GM06990 (cell line): Measurements from ENCODE around the gene APPBP2.

ENCODE experiments used
- DNase-seq: peaks from one replicate; pipeline ENCODE4 v3.0.0-alpha.2; 2011; ENCODE audit not compliant: insufficient read length; ENCODE audit errors: extremely low read depth
- H3K27me3 ChIP-seq: replicated peaks from 2 replicates; pipeline ENCODE4 v1.6.0; 2011; ENCODE audit warnings: low read length; ENCODE audit not compliant: control insufficient read depth, insufficient read depth
- H3K36me3 ChIP-seq: 2 replicates; pipeline ENCODE4 v1.5.1; 2011; ENCODE audit warnings: low read length; ENCODE audit not compliant: control insufficient read depth, insufficient read depth
- H3K4me3 ChIP-seq: replicated peaks from 2 replicates; pipeline ENCODE4 v1.5.1; 2011; ENCODE audit warnings: low read depth, mild to moderate bottlenecking, control low read depth, low read length
- TF ChIP-seq, protein P1 (sequence below): IDR thresholded peaks from 2 replicates; pipeline ENCODE4 v1.5.1; 2011; ENCODE audit warnings: low read length, control low read depth, mild to moderate bottlenecking, inconsistent platforms; ENCODE audit not compliant: insufficient read depth, poor library complexity, severe bottlenecking

Gene APPBP2

DNA sequence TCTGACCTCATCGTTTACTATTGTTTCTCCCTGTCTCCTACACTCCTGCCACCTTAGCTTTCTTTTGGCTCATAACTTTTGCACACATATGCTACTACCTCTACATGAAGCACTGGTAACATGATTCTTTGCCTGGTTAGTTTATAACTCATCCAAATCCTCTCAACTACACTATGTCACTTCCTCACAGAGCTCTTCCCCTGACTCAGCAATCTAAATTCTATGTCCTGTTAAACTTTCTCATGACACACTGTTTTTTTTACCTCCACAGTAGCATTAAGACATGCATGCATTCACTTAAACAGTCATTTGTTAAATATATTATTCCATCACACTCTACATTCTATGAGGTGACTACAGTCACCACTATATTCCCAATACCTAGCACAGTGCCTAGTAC, 19.7 kb downstream of the APPBP2 start:
- TF ChIP-seq, protein P1, sequence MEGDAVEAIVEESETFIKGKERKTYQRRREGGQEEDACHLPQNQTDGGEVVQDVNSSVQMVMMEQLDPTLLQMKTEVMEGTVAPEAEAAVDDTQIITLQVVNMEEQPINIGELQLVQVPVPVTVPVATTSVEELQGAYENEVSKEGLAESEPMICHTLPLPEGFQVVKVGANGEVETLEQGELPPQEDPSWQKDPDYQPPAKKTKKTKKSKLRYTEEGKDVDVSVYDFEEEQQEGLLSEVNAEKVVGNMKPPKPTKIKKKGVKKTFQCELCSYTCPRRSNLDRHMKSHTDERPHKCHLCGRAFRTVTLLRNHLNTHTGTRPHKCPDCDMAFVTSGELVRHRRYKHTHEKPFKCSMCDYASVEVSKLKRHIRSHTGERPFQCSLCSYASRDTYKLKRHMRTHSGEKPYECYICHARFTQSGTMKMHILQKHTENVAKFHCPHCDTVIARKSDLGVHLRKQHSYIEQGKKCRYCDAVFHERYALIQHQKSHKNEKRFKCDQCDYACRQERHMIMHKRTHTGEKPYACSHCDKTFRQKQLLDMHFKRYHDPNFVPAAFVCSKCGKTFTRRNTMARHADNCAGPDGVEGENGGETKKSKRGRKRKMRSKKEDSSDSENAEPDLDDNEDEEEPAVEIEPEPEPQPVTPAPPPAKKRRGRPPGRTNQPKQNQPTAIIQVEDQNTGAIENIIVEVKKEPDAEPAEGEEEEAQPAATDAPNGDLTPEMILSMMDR, result no peak
- no peak for DNase-seq
- H3K4me3 ChIP-seq, result no peak overlapping the region
- H3K27me3 ChIP-seq, result no peaks in the 10 kb centered on the region
- no peaks in the 10 kb centered on the region for H3K36me3 ChIP-seq

DNA sequence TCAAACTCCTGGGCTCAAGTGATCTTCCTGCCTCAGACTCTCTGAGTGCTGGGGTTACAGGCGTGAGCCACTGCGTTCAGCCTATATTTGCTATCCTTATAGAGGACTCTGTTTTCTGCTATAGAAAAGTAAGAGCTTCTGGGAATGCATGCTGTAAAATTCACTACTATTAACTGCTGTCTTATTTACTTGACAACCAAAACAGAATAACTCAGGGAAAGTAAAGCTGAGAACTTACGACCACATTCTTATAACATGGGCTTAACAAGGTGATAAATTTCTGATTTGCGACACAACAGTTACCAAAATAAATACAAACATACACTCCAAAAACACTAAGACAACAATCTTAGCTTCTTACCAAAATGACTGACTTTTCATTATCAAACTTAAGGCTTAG, 23.9 kb downstream of the APPBP2 start:
- no peak overlapping the region for H3K4me3 ChIP-seq
- TF ChIP-seq, protein P1, result no peak
- no peaks in the 10 kb centered on the region for H3K27me3 ChIP-seq
- peaks cover 2% of the 10 kb centered on the region for H3K36me3 ChIP-seq
- no peak for DNase-seq

DNA sequence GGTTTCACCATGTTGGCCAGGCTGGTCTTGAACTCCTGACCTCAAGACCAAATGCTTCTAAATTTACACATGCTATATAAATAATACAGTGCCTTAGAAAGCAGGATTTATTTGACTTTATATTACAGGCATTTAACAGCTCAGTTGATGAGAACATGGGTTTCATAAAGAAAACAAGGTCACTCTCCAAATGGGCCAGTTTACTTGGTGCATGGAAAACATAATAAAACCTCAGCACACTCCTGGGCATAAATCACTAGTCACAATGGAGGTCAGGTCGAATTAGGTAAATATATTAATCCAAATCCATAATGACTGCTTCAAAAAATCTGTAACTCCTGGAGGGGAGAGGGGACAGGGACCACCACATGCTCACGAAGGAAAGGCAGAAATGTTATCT, 24.5 kb downstream of the APPBP2 start:
- DNase-seq, result no peak
- peaks cover 2% of the 10 kb centered on the region for H3K36me3 ChIP-seq
- no peaks in the 10 kb centered on the region for H3K27me3 ChIP-seq
- H3K4me3 ChIP-seq, result no peak overlapping the region
- TF ChIP-seq, protein P1, result no peak

DNA sequence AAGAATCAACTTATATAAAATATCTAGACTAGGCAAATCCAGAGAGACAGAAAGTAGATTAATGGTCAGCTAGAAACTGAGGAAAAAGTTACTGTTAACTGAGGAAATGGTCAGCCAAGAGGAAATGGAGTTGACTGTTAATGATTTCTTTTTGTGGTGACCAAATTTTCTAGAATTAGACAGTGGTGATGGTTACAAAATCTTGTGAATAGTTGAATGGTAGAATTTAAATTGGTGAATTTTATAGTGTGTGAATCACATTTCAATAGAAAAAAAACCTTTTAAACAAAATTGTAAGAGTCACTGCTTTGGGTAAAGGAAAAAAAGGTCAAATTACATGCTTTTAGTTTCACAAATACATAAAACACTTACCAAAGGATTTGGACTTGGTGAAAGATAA, 30.0 kb downstream of the APPBP2 start:
- Histone ChIP-seq H3K36me3 (peaks cover 9% of the 10 kb centered on the region), H3K4me3 (no peak overlapping the region), H3K27me3 (no peaks in the 10 kb centered on the region)
- no peak for DNase-seq
- TF ChIP-seq, protein P1, result no peak

DNA sequence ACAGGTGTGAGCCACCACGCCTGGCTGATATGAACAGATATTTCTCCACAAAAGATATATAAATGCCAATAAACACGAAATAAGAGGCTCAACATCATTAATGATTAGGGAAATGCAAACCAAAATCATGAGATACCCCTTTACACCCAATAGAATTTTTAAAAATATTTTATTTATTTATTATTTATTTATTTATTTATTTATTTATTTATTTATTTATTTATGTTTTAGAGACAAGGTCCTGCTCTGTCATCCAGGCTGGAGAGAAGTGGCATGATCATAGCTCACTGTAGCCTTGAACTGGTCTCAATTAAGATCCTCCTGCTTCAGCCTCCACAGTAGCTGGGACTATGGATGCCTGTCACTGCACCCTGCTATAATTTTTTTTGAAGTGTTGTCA, 30.8 kb downstream of the APPBP2 start:
- DNase-seq, result no peak

More for the DNA sequence above, 30.8 kb downstream of the APPBP2 start:
- no peaks in the 10 kb centered on the region for H3K27me3 ChIP-seq
- TF ChIP-seq, protein P1, result no peak
- no peak overlapping the region for H3K4me3 ChIP-seq
- peaks cover 9% of the 10 kb centered on the region for H3K36me3 ChIP-seq
